ENCODE results near the gene LACTB.

LACTB gene

DNA sequence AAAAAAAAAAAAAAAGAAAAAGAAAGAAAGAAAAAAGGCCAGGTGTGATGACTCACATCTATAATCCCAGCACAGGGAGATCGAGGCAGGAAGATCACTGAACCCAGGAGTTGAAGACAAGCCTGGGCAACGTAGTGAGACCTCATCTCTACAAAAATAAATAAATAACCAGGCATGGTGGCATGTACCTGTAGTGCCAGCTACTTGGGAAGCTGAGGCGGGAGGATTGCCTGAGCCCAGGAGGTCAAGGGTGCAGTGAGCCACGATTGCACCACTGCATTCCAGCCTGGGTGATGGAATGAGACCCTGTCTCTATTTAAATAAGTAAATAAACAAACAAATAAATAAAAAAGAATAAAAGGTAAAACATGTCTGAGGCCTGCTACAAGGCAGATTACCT lies 39.3 kb upstream of the LACTB start:
- Histone ChIP-seq H3K4me3 (ENCODE audit: low read depth, low read length) (no peak overlapping the region), H3K4me1 (peaks cover 7% of the 10 kb centered on the region), H3K9me3 (no peaks in the 10 kb centered on the region), H3K27me3 (no peaks in the 10 kb centered on the region), H3K36me3 (no peaks in the 10 kb centered on the region)
- TF ChIP-seq, protein P1, sequence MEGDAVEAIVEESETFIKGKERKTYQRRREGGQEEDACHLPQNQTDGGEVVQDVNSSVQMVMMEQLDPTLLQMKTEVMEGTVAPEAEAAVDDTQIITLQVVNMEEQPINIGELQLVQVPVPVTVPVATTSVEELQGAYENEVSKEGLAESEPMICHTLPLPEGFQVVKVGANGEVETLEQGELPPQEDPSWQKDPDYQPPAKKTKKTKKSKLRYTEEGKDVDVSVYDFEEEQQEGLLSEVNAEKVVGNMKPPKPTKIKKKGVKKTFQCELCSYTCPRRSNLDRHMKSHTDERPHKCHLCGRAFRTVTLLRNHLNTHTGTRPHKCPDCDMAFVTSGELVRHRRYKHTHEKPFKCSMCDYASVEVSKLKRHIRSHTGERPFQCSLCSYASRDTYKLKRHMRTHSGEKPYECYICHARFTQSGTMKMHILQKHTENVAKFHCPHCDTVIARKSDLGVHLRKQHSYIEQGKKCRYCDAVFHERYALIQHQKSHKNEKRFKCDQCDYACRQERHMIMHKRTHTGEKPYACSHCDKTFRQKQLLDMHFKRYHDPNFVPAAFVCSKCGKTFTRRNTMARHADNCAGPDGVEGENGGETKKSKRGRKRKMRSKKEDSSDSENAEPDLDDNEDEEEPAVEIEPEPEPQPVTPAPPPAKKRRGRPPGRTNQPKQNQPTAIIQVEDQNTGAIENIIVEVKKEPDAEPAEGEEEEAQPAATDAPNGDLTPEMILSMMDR (IDR thresholded peaks at IDR 0.05; ENCODE audit: low read depth, low read length): no peak
- no peak for DNase-seq

DNA sequence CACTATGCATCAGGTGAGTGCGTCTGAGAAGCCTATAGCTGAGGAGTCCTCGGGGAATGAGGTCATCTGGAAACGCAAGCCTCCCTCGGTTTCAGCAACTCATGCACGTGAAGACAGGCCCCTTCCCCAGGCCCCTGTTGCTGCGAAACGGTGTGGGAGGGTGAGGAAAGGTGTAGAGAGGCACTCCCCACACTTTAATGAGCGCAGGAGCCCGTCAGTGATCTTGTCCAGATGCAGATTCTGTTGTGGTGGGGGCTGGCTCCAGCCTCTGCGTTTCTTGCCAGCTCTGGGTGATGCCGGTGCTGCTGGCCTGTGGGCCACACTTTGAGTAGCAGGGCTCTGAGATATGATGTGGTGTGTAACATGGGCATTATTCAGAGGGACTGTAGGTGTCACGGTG lies 38.6 kb upstream of the LACTB start:
- Histone ChIP-seq H3K36me3 (no peaks in the 10 kb centered on the region), H3K27me3 (no peaks in the 10 kb centered on the region), H3K4me3 (ENCODE audit: low read depth, low read length) (no peak overlapping the region), H3K4me1 (peaks cover 7% of the 10 kb centered on the region), H3K9me3 (no peaks in the 10 kb centered on the region)
- TF ChIP-seq, protein P1 (IDR thresholded peaks at IDR 0.05; ENCODE audit: low read depth, low read length): no peak
- DNase-seq: peak; percentile 36

DNA sequence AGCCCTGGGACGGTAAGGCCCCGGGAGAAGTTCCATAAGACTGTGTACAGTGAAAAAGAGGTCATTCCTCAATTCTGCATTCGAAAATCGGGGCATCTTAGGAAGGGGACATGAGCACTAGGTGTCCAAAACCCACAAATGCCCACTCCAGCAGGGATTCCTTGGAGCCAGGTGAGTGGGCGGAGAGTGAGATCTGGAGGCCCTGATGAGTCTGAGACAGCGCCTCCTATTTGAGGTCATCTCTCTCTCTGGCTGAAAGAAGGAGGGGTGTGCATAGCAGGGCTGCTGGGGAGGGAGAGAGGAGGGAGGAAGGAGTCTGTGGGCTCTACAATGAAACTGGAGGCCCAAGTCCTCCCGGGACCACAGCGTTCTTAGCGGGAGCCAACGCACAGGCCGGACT lies 38.1 kb upstream of the LACTB start:
- no peak overlapping the region for H3K4me3 ChIP-seq (ENCODE audit: low read depth, low read length)
- no peaks in the 10 kb centered on the region for H3K9me3 ChIP-seq
- TF ChIP-seq, protein P1 (IDR thresholded peaks at IDR 0.05; ENCODE audit: low read depth, low read length): peak; percentile 1; the same call in 1 of the 2 replicates
- DNase-seq: no peak
- H3K27me3 ChIP-seq: no peaks in the 10 kb centered on the region
- peaks cover 7% of the 10 kb centered on the region for H3K4me1 ChIP-seq
- no peaks in the 10 kb centered on the region for H3K36me3 ChIP-seq

DNA sequence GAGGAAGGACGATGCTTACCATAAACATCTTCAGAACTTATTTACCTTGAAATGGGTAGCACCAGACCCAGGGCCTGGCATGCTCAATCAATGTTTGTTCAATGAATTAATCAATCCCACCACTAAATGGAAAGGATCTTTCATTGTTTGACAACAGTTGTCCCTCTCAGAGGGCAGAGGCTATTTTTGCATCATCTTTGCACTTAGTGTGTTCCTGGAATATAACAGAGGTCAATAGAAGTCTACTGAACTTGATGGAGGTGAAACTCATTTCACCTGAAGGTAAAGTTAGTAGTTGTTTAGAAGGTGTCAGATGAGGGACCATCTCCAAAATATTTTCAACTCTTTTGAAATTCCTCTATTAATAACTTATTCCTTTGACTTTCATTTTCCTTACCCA lies 36.9 kb upstream of the LACTB start:
- H3K27me3 ChIP-seq: no peaks in the 10 kb centered on the region
- no peaks in the 10 kb centered on the region for H3K9me3 ChIP-seq
- H3K4me3 ChIP-seq (ENCODE audit: low read depth, low read length): no peak overlapping the region
- H3K4me1 ChIP-seq: peaks cover 14% of the 10 kb centered on the region
- no peaks in the 10 kb centered on the region for H3K36me3 ChIP-seq
- TF ChIP-seq, protein P1 (IDR thresholded peaks at IDR 0.05; ENCODE audit: low read depth, low read length): no peak
- DNase-seq: no peak

DNA sequence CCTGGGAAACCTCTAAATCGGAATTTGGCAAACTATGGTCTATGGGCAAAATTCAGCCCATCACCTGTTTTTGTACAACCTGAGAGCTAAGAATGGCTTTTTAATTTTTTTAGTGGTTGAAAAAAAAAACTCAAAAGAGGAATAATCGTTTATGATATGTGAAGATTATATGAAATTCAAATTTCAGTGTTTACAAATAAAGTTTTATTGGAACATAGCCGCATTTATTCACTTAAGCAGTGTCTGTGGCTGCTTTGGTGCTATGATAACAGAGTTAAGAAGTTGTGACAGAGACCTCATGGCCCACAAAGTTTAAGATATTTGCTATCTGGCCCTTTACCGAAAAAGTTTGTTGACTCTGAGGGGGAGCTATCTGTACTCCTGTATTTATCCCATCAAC lies 36.4 kb upstream of the LACTB start:
- H3K36me3 ChIP-seq: no peaks in the 10 kb centered on the region
- TF ChIP-seq, protein P1 (IDR thresholded peaks at IDR 0.05; ENCODE audit: low read depth, low read length): no peak
- H3K9me3 ChIP-seq: no peaks in the 10 kb centered on the region
- no peak for DNase-seq
- H3K27me3 ChIP-seq: no peaks in the 10 kb centered on the region
- peaks cover 18% of the 10 kb centered on the region for H3K4me1 ChIP-seq
- H3K4me3 ChIP-seq (ENCODE audit: low read depth, low read length): no peak overlapping the region

DNA sequence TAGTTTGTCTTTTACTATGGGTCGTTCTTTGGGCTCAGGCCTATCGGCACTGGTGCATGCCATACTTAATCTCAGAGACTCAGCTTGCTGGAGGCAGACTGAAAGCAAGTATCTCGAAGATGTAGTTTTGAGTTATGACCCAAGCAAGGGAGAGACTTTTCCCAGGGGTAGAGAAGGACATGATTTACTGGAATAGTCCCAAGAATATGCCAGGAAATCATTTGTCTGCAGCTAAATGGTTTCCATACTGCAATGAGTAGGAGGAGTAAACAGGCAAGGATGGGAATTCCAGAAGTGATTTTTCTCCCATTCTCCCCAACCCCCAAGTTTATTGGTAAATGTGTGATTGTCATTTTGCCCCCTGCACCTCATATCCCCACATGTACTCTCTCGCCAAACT lies 35.4 kb upstream of the LACTB start:
- H3K4me1 ChIP-seq: peaks cover 25% of the 10 kb centered on the region
- DNase-seq: no peak
- no peak overlapping the region for H3K4me3 ChIP-seq (ENCODE audit: low read depth, low read length)
- no peaks in the 10 kb centered on the region for H3K27me3 ChIP-seq
- TF ChIP-seq, protein P1 (IDR thresholded peaks at IDR 0.05; ENCODE audit: low read depth, low read length): no peak
- H3K36me3 ChIP-seq: no peaks in the 10 kb centered on the region
- H3K9me3 ChIP-seq: no peaks in the 10 kb centered on the region

All from BE2C (cell line).